HCT116 (cell line): Measurements from ENCODE around the gene TBC1D2.

Experiments
- EZH2 ChIP-seq: fragments of 200-600 bp; sonication (generic); IDR thresholded peaks from 2 replicates; pipeline ENCODE4 v1.6.1; 2017; ENCODE audit warnings: antibody characterized with exemption, mixed run types
- POLR2AphosphoS5 ChIP-seq: IDR thresholded peaks from 2 replicates; pipeline ENCODE4 v1.6.1; 2011; ENCODE audit warnings: mild to moderate bottlenecking, low read depth, low read length, moderate library complexity
- ZFX ChIP-seq: fragments of 450-650 bp; IDR thresholded peaks from 2 replicates; pipeline ENCODE4 v1.6.1; 2017
- TF ChIP-seq, protein P1 (sequence below), 3 experiments: fragments of 200-600 bp in 1 of 3; sonication (generic) in 1 of 3; IDR thresholded peaks in 2 of 3; conservative IDR thresholded peaks in 1 of 3; 2 replicates each; pipeline ENCODE4 v1.5.1; 2012 to 2017; ENCODE audit warnings: low read depth in 2 of 3, low read length in 2 of 3, antibody characterized with exemption in 1 of 3, borderline replicate concordance in 1 of 3, control low read depth in 1 of 3, mild to moderate bottlenecking in 1 of 3, mixed read lengths in 1 of 3, mixed run types in 1 of 3, moderate library complexity in 1 of 3; ENCODE audit not compliant: insufficient read depth in 1 of 3

DNA sequence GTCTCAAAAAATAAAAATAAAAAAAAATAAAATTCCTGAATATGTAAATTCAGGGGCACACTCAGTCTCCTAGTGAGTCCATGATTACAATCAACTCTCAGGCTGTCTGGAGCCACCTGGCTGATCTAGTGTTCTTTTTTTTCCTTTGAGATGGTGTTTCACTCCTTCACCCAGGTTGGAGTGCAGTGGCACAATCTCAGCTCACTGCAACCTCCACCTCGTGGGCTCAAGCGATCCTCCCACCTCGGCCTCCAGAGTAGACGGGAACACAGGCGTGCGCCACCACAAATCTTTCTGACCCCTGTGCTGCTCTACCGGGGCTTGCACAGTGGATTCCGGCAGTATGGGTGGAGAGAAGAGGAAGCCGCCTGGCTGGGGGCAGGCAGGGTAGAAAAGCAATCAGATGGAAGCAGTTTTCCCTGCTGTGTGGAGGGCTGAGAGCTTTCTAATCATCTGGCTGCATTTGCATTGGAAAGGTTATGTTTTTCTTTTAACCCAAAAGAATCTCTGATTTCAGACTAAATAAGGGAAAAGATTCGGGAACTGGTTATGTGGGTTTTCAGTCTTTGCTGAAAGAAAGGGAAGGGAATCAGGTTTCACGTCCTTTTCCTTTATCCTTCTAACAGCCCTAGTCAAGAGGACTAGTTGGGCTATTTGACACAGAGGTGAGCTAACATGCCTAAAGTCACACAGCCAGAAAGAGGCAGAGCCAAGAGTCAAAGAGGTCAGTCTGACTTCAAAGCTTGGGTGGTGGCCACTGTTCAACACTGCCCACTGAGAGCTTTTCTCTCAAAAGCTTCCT is 36.7 kb downstream of the TBC1D2 start:
- no peak for TF ChIP-seq ZFX
- TF ChIP-seq, protein P1, sequence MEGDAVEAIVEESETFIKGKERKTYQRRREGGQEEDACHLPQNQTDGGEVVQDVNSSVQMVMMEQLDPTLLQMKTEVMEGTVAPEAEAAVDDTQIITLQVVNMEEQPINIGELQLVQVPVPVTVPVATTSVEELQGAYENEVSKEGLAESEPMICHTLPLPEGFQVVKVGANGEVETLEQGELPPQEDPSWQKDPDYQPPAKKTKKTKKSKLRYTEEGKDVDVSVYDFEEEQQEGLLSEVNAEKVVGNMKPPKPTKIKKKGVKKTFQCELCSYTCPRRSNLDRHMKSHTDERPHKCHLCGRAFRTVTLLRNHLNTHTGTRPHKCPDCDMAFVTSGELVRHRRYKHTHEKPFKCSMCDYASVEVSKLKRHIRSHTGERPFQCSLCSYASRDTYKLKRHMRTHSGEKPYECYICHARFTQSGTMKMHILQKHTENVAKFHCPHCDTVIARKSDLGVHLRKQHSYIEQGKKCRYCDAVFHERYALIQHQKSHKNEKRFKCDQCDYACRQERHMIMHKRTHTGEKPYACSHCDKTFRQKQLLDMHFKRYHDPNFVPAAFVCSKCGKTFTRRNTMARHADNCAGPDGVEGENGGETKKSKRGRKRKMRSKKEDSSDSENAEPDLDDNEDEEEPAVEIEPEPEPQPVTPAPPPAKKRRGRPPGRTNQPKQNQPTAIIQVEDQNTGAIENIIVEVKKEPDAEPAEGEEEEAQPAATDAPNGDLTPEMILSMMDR (IDR thresholded peaks at IDR 0.05 in 2 of 3, conservative IDR thresholded peaks at IDR 0.05 in 1 of 3; ENCODE audit: borderline replicate concordance in 1 of 3, insufficient read depth in 1 of 3, low read depth in 2 of 3, low read length in 2 of 3): no peak
- no peak for TF ChIP-seq EZH2
- no peak for TF ChIP-seq POLR2AphosphoS5
